Dermis blood vessel endothelial cell (primary cell): ENCODE measurements around the gene WDR31. TPM values are rescaled to one million over a fixed set of nuclear protein-coding genes. Genes with fewer than 3 reads are reported as not detected.
"Not testable (repeated sequence)": the region's sequence is repeated elsewhere in the genome, so short reads cannot be mapped to it uniquely, and the experiment has no call there.

Experiments
- DNase-seq: peaks from one replicate; pipeline ENCODE4 v3.0.0; 2010
- total RNA-seq: library from RNA; depleted of rRNA; stranded (reverse); fragments of >200 nt; gene quantifications from 2 replicates; pipeline ENCODE4 v1.2.3, GENCODE V29; 2014

WDR31 gene
- total RNA-seq, 1 donor from 2014 or later = 0.17 TPM

DNA sequence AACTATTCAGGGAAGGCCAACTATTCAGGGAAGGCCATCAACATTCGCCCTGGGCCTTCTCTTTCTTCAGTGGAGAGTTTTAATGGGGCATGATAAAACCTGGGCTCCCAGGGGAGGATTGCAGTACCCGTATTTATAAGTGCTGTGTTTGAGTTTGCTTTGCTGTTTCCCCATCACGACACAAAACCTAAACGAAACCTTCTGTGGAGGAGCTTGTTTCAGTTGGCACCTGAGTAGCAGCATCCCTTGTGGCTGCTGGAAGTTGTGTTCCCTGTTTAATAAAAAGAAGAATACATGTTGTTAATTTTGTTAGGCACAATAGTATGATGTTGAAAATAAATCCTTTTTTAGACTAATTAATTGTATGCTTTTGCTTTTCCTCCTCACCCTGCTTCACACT, 8.3 kb downstream of the WDR31 start:
- DNase-seq = no peak

DNA sequence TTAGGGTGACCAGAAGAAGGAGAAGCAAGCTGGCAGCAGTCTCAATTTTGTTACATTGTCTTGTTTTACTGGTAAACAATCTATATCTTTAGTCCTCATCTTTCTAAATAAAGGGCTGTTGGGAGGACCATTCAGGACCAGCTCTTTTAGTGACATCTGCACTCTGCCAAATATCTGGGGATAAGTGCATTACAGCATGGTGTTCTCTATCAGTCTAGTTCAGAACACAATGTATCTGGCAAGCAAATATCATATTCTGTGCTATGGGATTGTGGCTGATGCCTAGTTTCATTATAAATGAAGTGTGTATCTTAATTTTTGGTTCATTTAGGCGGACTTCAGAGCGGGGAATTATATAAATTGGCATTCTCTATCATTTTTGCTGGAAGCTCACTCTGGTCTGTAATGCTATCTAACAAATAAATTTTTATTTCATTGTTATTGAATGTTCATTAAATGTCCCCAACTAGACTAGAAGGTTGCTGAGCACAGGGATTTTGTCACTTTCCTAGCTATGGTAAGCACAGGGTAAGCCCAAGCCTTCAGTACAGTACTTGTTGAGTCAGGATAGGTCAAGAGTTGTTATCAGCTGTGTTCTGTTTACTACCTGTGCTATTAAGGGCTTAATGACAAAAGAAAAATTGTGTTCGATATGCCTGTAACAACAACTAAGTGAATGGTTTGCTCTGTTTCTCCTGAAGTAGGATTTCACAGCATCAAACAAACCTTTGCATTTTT, 11.9 kb downstream of the WDR31 start:
- DNase-seq = no peak

DNA sequence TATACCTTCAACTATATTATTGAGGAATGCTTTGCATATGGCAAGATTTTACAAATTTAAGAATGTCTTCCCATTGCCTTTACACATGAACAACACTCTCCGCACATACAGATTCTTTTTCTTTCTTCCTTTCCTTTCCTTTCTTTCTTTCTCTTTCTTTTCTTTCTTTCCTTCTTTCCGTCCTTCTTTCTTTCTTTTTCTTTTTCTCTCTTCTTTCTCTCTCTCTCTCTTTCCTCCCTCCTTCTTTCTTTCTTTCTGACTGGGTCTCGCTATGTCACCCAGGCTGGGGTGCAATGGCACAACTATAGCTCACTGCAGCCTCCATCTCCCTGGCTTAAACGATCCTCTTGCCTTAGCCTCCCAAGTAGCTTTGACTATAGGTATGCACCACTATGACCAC, 13.8 kb downstream of the WDR31 start:
- DNase-seq = no peak

DNA sequence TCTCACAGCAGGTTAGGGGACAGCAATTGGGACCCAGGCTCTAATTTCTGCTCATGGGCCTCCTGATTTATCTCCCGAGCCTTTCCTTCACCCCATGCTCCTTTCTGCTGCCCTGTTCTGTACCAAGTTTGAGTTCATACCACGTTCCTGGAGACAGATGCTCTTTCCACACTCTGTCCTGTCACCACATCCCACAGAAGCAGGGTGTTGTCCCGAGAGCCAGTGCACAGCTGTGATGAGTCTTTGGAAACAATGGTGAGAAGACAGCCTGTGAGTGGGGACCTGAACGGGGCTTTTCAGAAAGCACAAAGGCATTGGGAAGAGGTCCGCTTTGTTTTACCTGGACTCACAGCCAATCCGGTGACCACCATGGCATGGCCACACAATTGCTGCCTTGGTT, 17.4 kb downstream of the WDR31 start:
- no peak for DNase-seq

DNA sequence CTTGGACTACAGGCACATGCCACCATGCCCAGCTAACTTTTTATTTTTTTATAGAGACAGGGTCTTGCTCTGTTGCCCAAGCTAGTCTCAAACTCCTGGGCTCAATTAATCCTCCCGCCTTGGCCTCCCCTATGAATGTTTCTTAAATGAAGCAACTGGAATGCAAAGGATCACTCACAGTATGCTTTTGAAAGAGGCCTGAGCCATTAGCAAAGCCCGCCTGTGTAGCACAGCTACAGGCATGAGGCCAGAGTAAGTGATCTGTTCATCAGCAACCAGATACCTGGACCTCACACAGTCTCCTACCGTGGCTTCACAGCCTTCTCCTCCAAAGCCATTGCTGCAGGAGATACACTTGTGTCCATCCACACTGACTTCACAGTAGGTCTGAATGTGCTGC, 20.0 kb downstream of the WDR31 start:
- no peak for DNase-seq

DNA sequence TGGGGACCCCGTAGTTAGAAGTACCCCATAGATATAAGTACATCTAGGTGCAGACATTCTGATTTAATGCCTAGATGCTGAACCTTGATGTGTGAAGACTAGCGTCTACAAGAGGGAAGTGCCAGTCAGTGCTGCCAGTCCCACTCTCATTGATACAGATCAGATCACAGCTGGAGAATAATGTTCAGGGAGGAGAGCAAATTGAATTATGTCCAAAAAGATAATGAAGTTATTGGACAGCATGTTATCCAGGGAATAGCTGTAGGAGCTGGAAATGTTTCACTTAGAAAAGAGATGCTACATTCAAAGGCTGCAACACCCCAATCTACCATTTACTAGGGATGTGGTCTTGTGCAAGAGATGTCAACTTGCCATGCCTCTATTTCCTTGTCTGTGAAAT, 21.0 kb downstream of the WDR31 start:
- no peak for DNase-seq

DNA sequence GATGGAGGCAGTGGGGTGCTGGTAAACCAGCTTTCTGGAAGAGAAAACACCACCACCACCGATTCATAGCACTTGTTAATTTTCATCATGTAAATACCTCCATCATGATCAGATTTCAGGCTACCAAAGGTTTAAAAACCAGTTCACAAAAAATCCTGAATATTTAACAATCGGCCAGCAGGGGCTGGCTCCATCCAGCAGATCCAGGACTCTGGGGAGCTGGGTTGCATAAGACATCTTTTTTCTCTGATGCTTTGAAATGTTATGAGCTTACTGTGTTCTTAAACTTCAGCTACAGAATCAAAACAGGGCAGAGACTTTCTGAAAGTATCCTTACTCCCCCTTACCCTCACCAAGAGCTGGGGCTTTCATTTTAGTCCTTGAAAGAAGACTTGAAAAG, 22.3 kb downstream of the WDR31 start:
- DNase-seq = no peak

DNA sequence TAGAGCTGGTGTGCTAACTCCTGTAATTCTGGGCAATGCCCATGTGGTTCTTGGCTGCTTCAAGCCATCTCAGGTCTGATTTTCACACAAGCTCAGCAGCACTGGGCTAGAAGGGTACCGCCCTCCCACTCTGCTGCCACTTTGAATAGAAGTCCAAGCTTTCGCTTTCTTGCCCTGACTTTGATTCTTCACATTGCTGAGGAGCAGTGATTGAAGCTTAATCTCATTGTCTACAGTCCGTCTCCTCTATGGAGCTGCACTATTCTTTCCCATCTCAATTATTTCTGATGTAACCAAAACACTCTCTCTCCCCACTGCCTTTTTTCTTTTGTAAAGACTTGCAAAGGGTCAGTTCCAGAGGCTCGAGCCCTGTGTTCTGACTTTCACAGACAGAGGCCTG, 24.0 kb downstream of the WDR31 start:
- no peak for DNase-seq

DNA sequence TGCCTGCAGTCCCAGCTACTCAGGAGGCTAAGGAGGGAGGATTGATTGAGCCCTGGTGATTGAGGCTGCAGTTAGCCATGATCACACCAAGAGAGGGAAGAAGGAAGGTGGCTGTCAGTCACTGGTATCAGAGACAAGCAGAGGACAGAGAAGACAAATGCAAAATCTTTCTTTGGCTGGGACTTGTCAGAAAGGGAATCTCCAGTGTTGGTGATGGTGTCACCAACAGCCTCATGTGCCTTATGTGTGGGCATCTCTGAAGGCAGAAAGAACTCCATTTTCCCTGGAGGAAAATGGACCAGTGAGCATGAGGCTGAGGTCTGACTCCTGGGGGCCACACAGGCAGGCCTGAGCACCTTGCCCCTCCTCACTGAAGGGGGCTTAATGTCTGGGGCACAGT, 24.8 kb downstream of the WDR31 start:
- DNase-seq = no peak

DNA sequence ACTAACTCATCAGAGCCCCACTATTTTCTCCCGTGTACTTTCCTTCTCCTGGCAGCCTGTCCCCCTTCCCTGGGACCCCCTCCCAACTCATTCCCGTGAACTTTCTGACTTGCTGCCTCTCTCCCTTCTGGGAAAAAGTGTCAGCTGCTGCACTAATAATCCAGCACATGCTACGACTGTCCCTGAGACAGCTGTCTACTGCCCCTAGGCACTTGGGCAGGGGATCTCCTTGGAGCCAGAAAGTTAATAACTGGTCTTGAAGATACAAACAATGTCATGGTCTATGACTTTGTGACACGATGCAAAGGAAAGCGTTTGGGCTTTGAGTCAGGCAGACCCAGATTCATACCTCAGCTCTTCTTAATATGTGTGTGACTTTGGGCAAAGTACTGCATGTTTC, 26.8 kb downstream of the WDR31 start:
- no peak for DNase-seq

DNA sequence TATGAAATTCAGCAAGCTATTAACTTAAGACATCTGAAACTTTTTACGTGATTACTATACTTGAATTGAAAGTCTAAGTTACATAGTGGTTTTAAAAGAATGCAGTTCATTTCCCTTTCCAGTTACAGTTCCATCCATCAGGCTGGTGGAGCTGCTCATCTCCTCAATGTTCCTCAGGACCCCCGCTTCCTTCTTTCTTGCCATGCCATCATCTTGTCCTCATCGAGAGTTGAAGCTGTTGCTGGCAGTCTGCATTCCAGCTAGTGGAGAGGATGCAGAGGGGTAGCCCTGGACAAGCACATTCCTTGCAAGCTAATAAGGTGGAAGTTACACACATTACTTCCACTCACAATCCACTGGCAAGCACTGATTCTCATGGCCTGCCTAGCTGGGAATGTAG, 28.1 kb downstream of the WDR31 start:
- no peak for DNase-seq

DNA sequence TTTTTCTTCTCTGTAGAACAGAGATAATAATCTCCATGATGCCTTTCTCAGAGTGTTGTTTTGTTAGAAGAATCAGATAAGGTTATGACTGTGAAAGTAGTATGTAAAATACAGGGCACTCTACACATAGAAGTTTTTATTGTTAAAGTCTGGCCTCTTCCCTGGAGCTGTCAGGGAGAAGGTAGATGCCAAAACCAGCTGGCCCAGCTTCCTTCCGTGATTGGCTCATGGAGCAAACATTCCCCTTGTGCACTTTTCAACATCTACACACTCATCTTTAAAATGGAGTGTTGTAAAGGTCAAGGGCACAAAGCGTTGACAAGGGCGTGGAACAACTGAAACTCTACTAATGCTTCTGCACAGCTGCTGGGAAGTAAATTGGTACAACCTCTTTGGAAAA, 29.5 kb downstream of the WDR31 start:
- peak; percentile 36 for DNase-seq

DNA sequence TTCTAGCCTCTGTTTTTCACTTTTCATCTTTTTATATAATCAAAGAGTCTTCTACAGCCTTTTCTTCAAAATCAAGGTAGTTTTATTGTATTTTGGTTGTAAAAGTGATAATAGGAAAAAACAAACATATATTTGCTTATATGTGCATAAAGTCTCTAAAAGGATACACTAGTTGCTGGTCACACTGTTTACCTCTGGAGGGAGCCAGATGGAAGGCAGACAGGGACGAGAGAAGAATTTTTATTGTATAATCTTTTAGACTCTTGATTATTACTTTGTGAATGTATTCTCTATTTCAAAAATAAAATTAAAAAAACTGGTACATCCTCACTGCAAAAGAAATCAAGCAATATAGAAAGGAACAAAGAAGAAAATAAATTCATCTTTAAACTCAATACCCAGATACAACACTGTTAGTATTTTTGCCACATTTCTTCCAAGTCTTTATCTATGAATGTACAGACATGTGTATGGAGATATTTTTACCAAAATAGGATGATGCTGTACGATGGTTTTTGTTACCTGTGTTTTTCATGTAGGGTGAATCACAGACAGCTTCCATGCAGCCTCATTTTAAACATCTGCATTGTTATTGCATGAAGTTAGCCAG, 30.8 kb downstream of the WDR31 start:
- peak; percentile 71 for DNase-seq

DNA sequence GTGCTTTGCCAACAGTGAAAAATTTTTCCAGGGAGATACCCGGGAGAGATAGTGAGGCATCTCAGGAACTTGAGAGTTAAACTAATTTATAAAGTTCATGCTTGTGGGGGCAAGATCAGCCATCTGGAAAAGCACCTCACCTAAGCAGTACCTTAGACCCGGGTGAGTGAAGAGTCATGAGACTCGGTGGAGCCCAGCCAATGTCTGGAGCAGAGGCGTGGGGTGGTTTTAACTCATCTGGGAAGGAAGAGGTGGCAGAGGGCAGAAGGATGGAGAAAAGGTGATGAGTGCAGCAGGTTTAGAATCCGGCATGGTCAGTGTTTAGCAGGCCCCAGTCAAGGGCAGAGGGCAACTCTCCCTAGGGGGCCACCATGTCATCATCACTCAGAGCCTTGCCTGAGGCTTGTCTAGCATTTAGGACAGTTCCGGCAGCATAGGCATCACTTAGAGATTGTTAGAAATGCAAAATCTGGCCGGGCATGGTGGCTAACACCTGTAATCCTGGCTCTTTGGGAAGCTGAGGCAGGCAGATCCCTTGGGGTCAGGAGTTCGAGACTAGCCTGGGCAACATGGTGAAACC, 32.6 kb downstream of the WDR31 start:
- no peak for DNase-seq

DNA sequence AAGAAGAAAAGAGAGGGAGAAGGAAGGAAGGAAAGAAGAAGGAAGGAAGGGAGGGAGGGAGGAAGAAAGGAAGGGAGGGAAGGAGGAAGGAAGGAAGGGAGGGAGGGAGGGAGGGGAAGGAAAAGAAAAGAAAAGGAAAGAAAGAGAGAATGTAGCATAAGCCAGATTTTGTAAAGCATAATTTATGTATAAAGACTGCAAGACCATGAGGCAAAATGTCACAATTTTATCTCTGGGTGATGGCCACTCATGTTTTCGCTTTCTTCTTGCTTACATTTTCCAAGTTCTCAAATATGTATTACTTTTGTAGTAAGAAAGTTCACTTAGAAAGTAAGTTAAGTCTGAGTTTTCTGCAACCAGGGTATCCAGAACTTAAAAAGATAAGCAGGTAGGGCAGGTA, 33.5 kb downstream of the WDR31 start:
- no peak for DNase-seq

DNA sequence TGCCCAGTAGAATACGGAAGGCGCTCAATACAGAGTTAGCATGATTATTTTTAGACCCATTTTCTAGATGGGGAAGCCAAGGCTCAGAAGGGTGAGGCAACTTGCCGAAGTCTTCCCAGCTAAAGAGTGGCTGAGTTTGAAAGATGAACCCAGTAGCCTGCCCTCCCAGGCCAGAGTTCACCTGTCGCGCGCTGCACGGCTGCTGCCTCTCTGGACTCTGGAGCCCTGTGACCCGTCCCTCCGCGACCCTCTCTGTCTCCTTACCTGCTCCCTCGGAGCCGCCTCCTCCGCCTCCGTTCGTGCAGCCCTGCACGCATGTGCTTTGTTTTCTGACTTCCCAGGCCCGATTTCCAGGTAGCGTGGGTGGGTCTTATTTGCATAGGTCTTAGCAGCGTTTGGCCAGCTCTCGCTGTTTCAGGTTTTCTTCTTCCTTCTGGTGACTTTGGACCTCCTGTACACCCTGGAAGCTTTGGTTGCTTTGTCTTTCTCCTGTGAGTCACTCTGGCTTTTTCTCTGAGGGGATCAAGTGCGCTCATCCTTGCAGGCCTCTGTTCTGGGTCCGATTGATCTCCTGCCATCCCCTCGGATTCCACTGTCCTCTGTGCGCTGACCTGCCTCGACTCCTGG, 37.2 kb downstream of the WDR31 start, which contains the start of gene RNF183:
RNF183 (minus strand) TSS at position 585 of the 627 bp plus-strand sequence. CDS start 5,192 bp downstream, outside the sequence.
- DNase-seq = no peak

DNA sequence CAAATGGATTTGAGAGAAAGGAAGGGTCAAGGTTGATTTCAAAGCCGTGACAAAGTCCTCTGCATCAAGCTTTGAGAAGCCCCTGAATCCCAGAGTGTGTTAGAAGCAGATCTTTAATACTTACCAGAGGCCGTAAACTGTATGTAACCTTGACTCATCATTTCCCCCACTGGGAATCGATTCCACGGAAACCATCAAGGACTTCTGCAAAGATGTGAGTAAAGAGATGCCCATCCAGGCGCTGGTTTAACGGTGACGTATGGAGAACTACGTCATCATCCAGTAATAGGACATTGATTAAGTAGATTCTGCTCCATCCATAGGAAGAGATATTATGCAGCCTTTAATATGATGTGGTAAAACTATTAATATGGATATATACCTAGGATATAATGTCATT, 38.5 kb downstream of the WDR31 start:
- DNase-seq = peak; percentile 8

DNA sequence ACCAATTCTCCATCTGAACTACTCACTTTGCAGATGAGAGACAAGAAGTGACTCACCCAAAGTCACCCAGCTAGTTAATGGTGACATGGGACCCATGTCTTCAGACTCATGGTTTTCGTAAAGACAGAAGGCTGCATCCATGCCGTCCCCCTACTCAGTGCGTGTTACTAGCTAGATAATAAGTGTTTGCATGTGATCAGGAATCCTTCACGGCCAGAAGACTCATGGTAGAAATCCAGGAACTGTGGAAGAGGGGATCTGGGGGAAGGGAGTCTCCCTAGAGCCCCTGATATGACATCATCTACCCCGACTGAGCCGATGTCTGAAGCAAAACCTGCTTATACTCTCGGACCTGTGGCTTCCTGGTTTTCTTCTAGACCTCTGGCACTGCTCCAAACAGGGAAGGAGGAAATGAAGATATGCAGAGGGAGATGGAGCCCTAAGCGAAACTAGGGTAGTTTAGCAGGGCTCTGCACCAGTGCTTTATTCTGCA, 40.2 kb downstream of the WDR31 start:
- peak; percentile 71 for DNase-seq

DNA sequence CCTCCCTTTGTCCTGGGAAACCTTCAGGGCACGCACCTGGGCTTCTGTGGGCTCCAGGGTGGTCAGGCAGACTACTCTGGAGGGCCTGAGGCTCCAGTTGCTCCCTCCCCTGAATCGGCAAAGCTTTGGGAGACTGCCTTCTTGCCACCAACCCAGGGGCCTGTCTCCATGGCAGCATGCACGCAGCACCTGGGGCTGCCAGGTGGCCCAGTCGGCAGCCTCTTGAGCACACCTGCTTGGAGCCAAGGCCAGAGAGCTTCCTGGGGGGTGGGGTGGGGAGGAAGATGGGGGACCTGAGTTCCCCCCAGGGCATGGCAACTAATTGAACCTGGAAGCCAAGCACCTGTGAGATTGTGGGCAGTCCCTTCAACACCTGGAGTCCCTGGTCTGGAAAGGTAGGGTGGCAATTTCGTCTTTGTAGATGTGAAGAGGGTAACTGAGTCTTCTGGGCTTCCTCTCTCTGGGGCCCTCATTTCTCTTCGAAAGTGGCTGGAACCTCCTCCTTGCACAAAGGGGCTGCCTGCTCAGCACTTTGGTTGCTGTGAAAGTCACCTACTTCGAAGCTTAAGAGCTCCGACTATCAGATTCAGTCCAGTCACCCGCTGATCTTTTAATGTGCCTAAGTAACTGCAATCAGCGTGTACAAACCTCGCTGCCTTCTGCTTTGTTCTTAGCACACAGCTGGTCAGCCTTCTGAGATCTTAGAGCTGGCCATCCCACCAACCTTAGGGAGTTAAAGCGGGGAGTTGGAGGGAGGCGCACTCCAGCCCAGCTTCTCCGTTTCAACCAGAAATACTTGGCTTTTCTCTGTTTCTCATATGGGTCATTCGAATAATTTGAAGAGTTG, 40.9 kb downstream of the WDR31 start:
- DNase-seq = no peak

DNA sequence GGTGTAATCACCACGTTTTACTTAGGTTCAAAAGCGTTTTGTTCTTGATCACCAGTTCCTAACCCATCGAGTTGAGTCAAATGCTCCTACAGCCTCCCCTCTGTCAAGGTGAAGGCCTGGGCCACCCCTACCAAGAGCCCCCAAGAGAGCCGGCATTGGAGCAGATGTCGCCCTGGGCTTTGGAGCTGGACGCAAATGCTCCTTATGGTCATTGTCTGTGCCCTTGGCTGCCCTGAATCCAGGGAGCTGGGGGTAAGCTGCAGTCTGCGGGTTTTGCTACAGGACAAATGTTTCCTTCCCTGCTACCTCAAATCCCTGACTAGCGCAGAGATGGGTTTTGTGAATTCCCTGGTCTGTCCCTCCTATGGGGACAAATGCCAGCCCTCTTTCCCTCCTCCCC, 41.8 kb downstream of the WDR31 start:
- DNase-seq = no peak

DNA sequence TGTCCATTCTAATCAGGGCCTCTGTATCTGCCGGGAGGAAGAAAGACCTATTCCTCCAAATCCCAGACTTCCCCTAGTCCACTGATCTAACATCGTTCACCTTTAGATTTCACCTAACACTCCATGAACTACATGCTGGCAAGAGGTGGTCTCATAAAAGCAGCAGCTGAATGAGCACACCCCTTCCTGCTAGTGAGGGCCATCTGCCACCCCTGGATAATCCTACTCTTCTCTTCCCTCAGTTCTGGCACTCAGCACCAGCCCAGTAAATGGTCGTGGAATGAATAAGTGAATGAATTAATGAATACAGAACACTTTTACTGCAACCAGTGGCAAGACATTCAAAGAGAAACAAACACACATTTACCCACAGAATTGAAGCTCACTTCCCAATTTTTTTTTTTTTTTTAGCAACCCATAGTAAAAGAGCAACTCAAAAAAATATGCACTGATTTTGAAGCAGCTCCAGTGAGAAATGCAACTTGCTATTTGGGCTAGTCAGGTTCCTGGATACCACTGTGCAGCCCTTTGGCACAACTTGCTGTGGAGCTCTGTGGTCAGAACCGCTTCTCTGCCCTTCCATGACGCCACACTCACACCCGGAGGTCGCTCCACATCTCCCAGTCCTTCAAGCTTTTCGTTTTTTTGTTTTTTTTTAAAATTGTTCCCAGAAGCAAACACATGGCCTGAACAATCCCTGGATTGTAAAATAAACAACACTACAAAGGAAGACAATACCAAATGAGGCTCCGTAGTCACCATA, 43.1 kb downstream of the WDR31 start:
- no peak for DNase-seq

DNA sequence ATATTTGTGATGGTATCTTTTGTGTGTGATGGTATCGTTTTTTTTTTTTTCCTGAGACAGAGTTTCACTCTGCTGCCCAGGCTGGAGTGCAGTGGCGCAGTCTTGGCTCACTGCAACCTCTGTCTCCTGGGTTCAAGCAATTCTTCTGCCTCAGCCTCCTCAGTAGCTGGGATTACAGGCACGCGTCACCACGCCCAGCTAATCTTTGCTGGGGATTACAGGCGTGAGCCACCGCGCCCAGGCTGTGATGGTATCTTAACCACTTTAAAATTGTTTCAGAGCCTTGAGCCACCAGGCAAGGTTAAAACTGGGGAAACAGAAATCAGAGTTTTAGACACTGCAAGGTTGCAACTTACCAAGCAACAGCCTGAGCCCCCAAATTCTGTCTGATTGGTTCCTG, 43.8 kb downstream of the WDR31 start:
- DNase-seq = not testable (repeated sequence)
